Motor neuron (in vitro differentiated cells): ENCODE data around the gene PALM. TPM values are rescaled to one million over a fixed set of nuclear protein-coding genes. Genes with fewer than 3 reads are reported as not detected.
"Not testable (repeated sequence)": the region's sequence is repeated elsewhere in the genome, so short reads cannot be mapped to it uniquely, and the experiment has no call there.

Source experiments
- ATAC-seq, 8 experiments: fragments of 200-7000 bp; cut with Tn5 transposase; replicated peaks in 6 of 8; 2 replicates each; pipeline ENCODE4 v1.8.0; 2021; ENCODE audit warnings: mild to moderate bottlenecking in 8 of 8, moderate library complexity in 8 of 8
- H3K27ac ChIP-seq, 2 donors: fragments of 250-450 bp; sonication (Bioruptor Pico); 2 replicates each; pipeline ENCODE4 v1.9.0; 2021; ENCODE audit warnings: antibody characterized with exemption in 2 of 2, mild to moderate bottlenecking in 2 of 2, moderate library complexity in 1 of 2
- H3K4me1 ChIP-seq, 2 donors: fragments of 250-450 bp; sonication (Bioruptor Pico); replicated peaks in 1 of 2; 2 replicates each; pipeline ENCODE4 v1.6.1; 2021; ENCODE audit warnings: antibody characterized with exemption in 2 of 2, mild to moderate bottlenecking in 2 of 2, moderate library complexity in 1 of 2
- H3K4me3 ChIP-seq, 5 donors: fragments of 250-450 bp; sonication (Bioruptor Pico); 2 replicates each; pipeline ENCODE4 v1.9.0; 2021; ENCODE audit warnings: antibody characterized with exemption in 5 of 5, mild to moderate bottlenecking in 5 of 5, moderate library complexity in 4 of 5
- WGBS, 10 experiments: fragments of 450-650 bp; shearing (Covaris generic); methylation state at CpG; one replicate each; pipeline ENCODE4 v1.0.0; 2022; 5-methylcytosine and 5-hydroxymethylcytosine counted together
- in situ Hi-C, 9 experiments: fragments of 400-800 bp; cut with MboI; loops; one replicate each; pipeline ENCODE4 v1.15.0; 2021; ENCODE audit warnings: low sequenced_read_pairs in 9 of 9, low pct_unique_long_range_greater_than_20kb in 2 of 9; ENCODE audit not compliant: unreplicated experiment in 9 of 9
- total RNA-seq, 8 experiments: library from RNA; unstranded; fragments of 300-600 nt; gene quantifications; 2 replicates each; pipeline versions ENCODE4 v1.2.3 to v1.2.4, GENCODE V29; 2022

PALM gene
- total RNA-seq, 8 experiments from 2014 or later = 6.0 to 116 (median 70.4) TPM

- WGBS, 10 experiments = 23 to 94% (median 77%) methylated on average over 3 to 11 of the region's 12 CpGs
- in situ Hi-C loops = loop anchor here in 5 of 9 experiments (10.0 to 25.0 kb wide), 4 partner anchors 56 to 243 kb away; partner anchors contain the start of genes KISS1R (in 1 of the 5), MISP (in 1 of the 5) and R3HDM4 (in 1 of the 5)
- ATAC-seq, H3K27ac ChIP-seq, H3K4me1 ChIP-seq, H3K4me3 ChIP-seq: not testable (repeated sequence)
These were observed 39.9 kb upstream of the PALM start for GRCh38 chr19:668675-669434.

GRCh38 chr19:670609-671075 lies 38.1 kb upstream of the PALM start:
- ATAC-seq = peak in 1 of 8 experiments; percentile 73
- in situ Hi-C loops = loop anchor here in 2 of 9 experiments (25.0 kb wide), 2 partner anchors 92 to 242 kb away; partner anchors contain the start of genes KISS1R (in 1 of the 2), MISP (in 1 of the 2) and R3HDM4 (in 1 of the 2)
- 20 to 71% (median 53%) methylated on average over 1 to 6 of the region's 9 CpGs; no CpG with 5 or more reads in 5 of the 10 experiments for WGBS, 10 experiments
- H3K4me3 ChIP-seq = no peak overlapping the region
- H3K27ac ChIP-seq = no peak overlapping the region
- peaks cover 6 to 8% of the 10 kb centered on the region in 2 donors for H3K4me1 ChIP-seq

- Histone ChIP-seq H3K4me3 (no peak overlapping the region), H3K4me1 (peaks cover 29 to 39% of the 10 kb centered on the region in 2 donors), H3K27ac (peak overlapping the region in 1 of 2 donors; percentile 83)
- 74 to 90% (median 81%) methylated on average over 2 to 4 of the region's 38 CpGs; no CpG with 5 or more reads in 6 of the 10 experiments for WGBS, 10 experiments
- in situ Hi-C loops = loop anchor here in 2 of 9 experiments (25.0 kb wide), 2 partner anchors 88 to 238 kb away; partner anchors contain the start of genes KISS1R (in 1 of the 2), MISP (in 1 of the 2) and R3HDM4 (in 1 of the 2)
- no peak for ATAC-seq
These were observed 34.2 kb upstream of the PALM start for GRCh38 chr19:674282-675151.

GRCh38 chr19:676007-676338 lies 32.8 kb upstream of the PALM start:
- Histone ChIP-seq H3K27ac (peak overlapping the region in 1 of 2 donors; percentile 83), H3K4me1 (peaks cover 29 to 39% of the 10 kb centered on the region in 2 donors), H3K4me3 (peak overlapping the region in 4 of 5 donors; percentile 5 to 38 (median 16))
- ATAC-seq = no peak
- in situ Hi-C loops = no loop called here
- WGBS, 10 experiments = no CpG with 5 or more reads among the region's 31 CpGs

GRCh38 chr19:676339-677105 lies 32.2 kb upstream of the PALM start, which contains the start of gene FSTL3:
TSS of gene FSTL3 (plus strand) at chr19:676392. CDS start at chr19:676424, 32 bp downstream.
- in situ Hi-C loops = no loop called here
- ATAC-seq = peak in 1 of 8 experiments; percentile 1
- 0% methylated on average over 6 of the region's 63 CpGs; no CpG with 5 or more reads in 9 of the 10 experiments for WGBS, 10 experiments

GRCh38 chr19:677201-677600 lies 31.5 kb upstream of the PALM start:
- in situ Hi-C loops = no loop called here
- peak in 2 of 8 experiments; percentile 2 to 4 for ATAC-seq
- Histone ChIP-seq H3K4me3 (peak overlapping the region in 1 of 5 donors; percentile 38), H3K27ac (no peak overlapping the region), H3K4me1 (peaks cover 35 to 44% of the 10 kb centered on the region in 2 donors)
- WGBS, 10 experiments = no CpG with 5 or more reads among the region's 15 CpGs

More at GRCh38 chr19:676339-677105, 32.2 kb upstream of the PALM start, which contains the start of gene FSTL3:
- Histone ChIP-seq H3K4me1 (peaks cover 34 to 43% of the 10 kb centered on the region in 2 donors), H3K27ac (peak within 1 kb of the TSS; percentile 33 to 83), H3K4me3 (peak within 1 kb of the TSS in 4 of 5 donors; percentile 6 to 38 (median 20))

- ATAC-seq = peak in 1 of 8 experiments; percentile 1
- in situ Hi-C loops = no loop called here
- WGBS, 10 experiments = 50 to 80% (median 67%) methylated on average over 1 to 2 of the region's 22 CpGs; no CpG with 5 or more reads in 5 of the 10 experiments
- Histone ChIP-seq H3K4me1 (peaks cover 35 to 44% of the 10 kb centered on the region in 2 donors), H3K27ac (no peak overlapping the region), H3K4me3 (no peak overlapping the region)
These were observed 30.9 kb upstream of the PALM start for GRCh38 chr19:677601-678436.

GRCh38 chr19:678791-679388 lies 29.8 kb upstream of the PALM start:
- Histone ChIP-seq H3K4me3 (peak overlapping the region; percentile 67 to 93 (median 76)), H3K4me1 (peaks cover 35 to 44% of the 10 kb centered on the region in 2 donors), H3K27ac (peak overlapping the region in 1 of 2 donors; percentile 98)
- 60% methylated on average over 1 of the region's 16 CpGs; no CpG with 5 or more reads in 9 of the 10 experiments for WGBS, 10 experiments
- no peak for ATAC-seq
- in situ Hi-C loops = no loop called here

GRCh38 chr19:679418-680286 lies 29.1 kb upstream of the PALM start:
- peak overlapping the region; percentile 97 to 98 for H3K27ac ChIP-seq
- WGBS, 10 experiments = no CpG with 5 or more reads among the region's 69 CpGs

GRCh38 chr19:680287-681028 lies 28.3 kb upstream of the PALM start:
- peak; percentile 44 to 82 (median 76) for ATAC-seq
- H3K4me3 ChIP-seq = peak overlapping the region; percentile 67 to 93 (median 76)
- no CpG with 5 or more reads among the region's 70 CpGs for WGBS, 10 experiments
- in situ Hi-C loops = no loop called here
- peak overlapping the region; percentile 97 to 98 for H3K27ac ChIP-seq
- H3K4me1 ChIP-seq = peaks cover 31 to 38% of the 10 kb centered on the region in 2 donors

More at GRCh38 chr19:679418-680286, 29.1 kb upstream of the PALM start:
- H3K4me1 ChIP-seq = peaks cover 35 to 44% of the 10 kb centered on the region in 2 donors
- in situ Hi-C loops = no loop called here
- peak overlapping the region; percentile 67 to 93 (median 76) for H3K4me3 ChIP-seq
- ATAC-seq = peak; percentile 11 to 52 (median 44)
